ENCODE data around the gene EZH2.

Gene EZH2

DNA sequence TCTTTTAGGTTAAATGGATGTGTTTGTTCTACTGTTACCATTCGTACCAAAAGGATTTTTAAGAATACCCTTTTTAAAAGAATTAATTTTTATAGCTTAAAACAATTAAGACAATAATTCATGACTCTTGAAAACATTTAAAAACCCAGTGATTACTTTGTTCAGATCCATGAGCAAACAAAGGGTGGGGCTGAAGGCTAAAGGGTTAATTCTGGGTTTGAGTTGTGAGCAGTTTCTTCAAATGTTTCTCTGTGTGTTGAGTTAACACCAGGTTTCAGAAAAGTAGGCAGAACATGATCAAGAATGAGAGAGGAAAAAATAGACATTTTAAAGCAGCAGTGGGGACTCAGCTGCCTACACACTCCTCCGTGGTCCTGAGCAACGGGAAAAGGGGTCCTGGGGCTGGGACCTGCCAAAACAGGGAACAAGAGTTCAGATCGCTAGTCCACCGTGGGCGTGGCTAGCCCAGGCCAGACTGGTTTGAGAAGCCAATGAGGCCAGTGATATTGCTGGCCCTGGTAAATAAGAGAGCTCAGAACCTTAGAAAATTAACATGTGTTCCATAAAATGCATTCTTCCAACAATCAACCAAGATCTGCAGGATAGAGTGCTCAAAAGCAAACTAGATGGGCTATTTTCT, 14.9 kb upstream of the EZH2 start:
- no peak for DNase-seq

DNA sequence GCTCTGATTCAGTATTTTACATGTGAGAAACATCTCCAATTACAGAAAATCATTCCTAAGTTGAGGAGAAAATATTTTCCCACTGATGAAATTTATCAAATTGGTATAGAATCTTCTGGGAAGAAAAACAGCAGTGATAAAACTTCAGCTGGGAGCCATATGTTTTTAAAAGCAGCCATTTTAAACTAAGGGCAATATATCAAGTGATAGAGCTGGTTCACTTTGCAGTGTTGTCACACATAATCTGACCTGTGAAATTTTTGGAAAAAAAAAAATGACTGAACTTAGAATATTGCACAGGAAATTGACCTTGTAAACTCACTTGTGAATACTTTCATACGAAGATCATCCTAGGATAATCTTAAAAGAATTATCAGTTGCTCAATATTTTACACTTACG, 10.5 kb upstream of the EZH2 start:
- no peak for DNase-seq

DNA sequence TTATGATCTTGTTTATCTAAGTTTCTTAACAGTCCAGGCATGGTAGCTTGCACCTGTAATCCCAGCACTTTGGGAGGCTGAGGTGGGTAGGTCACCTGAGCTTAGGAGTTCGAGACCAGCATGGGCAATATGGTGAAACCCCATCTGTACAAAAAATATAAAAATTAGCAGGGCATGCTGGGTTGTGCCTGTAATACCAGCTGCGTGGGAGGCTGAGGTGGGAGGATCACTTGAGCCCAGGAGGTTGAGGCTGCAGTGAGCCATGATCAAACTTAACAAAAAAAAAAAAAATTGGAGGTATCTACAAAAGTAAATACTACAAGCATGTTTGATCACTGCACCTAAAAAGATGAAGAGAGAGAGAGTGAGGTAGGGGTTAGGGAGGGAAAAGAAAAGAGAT, 9.0 kb upstream of the EZH2 start:
- no peak for DNase-seq

DNA sequence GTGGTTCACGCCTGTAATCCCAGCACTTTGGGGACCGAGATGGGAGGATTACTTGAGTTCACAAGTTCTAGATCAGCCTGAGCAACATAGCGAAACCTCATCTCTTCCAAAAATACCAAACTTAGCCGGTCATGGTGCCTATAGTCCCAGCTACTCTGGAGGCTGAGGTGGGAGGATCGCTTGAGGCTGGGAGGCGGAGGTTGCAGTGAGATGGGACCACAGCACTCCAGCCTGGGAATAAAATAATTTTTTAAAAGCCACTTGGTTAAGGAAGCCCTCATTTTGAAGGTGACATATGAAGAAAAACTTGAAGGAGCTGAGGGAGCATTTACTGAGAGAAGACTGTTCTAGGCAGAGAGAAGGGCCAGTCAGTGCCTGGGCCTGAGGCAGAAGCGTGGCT, 4.2 kb upstream of the EZH2 start:
- no peak for DNase-seq

DNA sequence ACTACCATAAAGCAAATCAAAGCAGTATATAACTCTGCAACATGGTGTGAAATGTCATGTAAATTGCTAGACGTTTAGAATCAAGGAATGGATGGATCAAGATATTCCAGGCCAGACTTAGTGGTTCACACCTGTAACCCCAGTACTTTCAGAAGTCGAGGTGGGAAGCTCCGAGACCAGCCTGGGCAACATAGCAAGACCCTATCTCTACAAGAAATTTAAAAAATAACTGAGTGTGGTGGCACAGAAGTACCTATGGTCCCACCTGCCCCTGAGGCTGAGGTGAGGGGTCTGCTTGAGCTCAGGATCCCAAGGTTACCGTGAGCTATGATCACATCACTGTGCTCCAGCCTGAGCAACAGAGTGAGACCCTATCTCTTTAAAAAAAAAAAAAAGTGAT, 2.8 kb upstream of the EZH2 start:
- no peak for DNase-seq

DNA sequence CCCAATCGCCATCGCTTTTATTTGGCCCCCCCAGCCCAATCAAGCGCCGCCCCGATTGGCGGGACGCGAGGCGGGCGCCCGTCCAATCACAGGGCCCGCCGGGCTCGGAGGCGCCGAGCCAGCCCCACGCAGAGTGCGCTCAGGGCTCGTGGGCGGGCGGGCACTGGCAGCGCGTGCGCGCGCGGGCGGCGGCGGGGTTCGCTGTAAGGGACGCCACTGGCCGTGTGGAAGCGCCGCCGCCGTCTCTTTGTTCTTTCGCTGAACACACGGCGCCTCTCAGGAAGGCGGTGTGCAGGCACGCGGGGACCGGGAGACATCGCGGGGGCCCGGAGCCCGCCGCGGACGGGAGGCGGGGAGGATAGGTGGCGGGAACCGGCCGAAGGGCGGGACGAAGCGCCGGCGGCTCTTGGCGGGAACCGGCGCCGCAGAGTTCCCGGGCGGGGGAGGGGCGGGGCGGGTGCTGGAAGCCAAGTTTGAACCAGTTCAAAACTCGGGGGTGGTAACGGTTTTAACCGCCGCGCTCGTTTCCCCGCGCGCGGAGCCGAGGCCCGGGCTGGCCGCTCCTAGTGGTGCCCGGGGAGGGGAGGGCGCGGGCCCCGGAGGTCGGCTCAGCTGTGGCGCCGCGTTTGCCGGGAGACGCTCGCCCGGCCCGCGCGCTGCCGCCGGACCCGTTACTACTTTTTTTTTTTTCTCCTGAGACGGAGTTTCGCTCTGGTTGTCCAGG, 370 bp upstream of the EZH2 start:
- peak; percentile 96 for DNase-seq

DNA sequence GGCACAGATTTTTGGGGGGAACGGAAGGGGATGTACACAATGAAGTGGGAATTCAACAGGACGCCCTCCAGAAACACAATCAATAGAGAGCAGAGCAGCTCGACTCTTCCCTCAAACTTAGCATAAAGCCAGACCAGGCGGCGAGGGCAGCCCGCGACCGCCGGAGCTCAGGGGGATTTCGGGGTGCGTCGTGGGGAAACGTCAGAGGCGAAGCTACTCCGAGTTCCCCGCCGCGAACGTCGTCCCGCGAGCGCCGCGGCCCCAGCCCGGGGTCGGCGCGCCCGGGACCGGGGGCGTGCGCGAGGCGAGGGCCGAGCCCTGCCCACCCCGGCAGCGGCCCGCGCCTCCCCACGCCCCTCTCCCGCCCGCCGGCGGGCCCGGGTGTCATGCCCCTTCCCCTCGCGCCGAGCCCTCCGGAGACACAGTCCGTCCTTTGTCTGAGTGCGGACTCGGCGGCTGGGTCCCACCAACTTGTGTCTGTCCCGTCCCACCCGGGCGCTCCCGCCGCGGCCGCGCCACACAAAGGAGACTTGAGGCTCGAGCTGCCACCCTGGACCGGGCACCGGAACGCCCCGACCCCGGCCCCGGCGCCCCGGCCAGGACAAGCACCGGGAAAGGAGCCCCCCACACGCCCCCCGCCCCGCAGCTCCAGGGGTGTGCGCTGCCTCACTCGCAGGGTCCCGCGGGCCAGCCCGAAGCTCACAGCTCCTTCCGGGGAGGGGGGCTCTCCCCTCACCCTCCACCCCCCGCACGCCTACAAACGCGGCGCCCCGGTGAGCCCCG, 634 bp downstream of the EZH2 start:
- DNase-seq, result peak; percentile 69

DNA sequence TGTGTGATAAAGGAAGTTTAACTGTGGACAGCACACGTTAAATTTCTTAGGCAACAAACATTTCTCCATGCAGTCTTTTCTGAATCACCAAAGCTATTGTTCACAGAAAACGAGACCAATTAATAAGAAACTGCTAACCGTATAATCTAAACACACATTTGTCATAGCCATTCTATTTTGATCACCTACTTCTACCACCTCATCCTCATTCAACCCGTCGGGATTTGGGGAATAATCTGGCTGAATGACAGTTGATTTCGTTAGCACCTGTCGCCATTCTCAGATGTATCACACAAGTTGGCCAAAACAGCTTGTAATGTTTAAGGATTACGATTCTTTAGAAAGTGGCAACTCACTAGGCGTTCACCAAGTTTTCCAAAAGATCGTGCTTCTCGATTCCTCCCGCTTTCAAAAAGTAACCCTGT, 1.2 kb downstream of the EZH2 start:
- no peak for DNase-seq

DNA sequence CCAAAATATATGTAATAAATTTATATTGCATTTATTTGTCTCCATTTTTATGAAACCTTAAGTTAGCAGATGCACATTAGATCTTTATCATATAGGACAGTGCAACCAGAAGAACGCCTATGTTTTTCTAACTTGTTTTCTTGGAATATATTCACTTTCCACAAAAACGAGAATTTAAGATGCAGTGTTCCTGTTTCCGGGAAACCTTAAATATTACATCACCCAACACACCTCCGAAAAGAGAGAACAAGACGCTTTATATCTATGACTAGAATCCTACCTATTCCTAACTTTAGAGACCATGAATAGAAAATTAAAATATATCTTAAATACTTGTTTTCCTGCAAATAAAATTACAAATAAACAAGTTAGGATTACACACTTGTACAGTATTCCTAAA, 1.9 kb downstream of the EZH2 start:
- DNase-seq, result no peak

DNA sequence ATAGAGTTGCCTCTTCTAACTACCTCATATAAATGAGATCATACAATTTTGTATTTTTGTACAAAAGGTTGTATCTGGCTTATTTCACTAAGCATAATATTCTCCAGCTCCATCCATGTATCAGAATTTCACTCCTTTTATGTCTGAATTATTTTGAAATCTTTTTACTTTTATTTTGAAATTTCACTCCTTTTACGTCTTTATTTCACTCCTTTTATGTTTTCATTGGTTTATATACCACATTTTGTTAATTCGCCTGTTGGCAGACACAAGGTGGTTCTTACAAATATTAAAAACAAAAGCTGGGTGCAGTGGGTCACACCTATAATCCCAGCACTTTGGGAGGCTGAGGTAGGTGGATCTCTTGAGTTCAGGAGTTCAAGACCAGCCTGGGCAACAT, 5.8 kb downstream of the EZH2 start:
- DNase-seq, result no peak

DNA sequence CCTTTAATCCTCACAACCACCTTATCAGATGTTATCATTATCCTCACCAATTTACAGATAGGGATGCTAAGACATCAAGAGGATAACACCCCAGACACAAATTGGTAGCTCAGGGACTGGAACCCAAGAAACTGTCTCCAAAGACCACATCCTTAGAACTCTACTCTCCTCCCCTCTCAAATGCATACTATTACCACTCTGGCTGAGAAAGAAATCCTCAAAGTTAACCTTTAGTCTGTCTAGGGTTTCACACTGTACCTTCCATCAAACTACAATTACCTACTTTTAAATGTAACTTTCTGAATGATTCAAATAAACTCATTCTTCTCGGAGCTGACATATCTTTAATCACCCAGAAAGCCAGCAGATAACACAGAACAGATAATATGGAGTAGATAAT, 6.6 kb downstream of the EZH2 start:
- no peak for DNase-seq

DNA sequence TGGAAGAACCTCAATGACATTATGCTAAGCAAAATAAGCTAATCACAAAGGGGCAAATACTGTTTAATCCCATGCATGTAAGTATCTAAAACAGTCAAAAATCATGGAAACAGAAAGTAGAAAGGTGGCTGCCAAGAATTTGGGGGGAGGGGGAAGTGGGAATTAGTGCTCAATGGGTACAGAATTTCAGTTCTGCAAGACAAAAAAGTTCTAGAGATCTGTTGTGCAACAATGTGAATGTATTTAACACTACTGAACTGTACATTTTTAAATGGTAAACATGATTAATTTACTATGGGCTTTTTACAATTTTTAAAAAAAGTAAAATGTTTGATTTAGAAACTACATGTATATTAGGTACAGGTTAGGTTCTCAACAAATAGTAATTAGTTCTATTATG, 11.9 kb downstream of the EZH2 start:
- DNase-seq, result no peak

DNA sequence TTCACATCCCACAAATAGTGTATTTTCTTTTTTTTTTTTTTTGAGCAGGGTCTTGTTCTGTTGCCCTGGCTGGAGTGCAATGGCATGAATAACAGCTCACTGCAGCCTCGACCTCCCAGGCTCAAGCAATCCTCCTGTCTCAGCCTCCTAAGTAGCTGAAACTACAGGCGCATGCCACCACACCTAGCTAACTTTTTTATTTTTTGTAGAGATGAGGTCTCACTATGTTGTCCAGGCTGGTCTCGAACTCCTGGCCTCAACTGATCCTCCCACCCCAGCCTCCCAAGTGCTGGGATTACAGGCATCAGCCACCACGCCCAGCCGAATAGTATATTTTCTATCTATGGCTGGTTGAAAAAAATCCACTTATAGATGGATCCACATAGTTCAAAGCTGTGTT, 12.5 kb downstream of the EZH2 start:
- DNase-seq, result no peak

DNA sequence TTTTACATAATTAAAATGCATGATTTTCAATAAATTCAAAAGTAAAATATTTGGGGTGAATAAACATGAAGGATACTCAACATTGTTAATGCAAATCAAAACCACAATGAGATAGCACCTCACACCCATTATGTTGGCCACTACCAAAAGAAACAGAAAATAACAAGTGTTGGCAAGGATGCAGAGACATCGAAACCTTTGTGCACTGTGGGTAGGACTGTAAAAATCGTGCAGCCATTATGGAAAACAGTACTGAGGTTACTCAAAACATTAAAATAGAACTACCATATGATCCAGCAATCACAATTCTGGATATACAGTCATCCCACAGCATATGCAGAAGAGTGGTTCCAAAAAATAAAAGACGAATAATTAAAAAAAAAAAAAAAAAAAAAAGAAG, 13.1 kb downstream of the EZH2 start:
- DNase-seq, result no peak

DNA sequence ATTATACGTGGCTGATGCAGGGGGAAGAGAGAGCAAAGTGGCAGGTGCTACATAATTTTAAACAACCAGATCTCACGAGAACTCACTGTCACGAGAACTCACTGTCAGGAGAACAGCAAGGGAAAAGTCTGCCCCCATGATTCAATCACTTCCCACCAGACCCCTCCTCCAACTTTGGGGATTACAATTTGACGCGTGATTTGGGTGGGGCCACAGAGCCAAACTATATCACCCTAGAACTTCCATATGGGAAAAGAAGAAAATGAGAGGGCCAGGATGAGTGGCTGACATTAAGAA, 15.8 kb downstream of the EZH2 start:
- no peak for DNase-seq

DNA sequence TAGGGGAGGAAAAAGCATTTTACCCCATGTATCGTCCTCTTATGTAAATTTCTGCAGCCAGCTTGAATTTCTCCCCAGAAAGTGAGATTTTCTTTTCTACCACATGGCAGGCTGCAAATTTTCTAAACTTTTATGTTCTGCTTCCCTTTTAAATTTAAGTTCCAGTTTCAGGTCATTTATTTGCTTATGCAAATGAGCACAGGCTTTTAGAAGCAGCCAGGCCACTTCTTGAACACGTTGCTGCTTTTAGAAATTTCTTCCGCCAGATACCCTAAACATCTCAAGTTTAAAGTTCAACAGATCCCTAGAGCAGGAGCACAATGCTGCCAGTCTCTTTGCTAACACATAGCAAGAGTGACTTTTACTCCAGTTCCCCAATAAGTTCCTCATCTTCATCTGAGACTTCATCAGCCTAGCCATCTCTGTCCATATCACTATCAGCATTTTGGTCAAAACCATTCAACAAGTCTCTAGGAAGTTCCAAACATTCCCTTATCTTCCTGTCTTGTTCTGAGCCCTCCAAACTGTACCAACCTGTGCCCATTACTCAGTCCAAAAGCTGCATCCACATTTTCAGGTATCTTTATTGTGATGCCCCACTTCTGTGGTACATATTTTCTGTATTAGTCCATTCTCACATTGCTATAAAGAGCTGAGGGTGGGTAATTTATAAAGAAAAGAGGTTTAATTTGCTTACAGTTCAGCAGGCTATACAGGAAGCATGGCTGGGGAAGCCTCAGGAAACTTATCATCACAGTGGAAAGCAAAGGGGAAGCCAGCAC, 16.3 kb downstream of the EZH2 start:
- DNase-seq, result no peak

DNA sequence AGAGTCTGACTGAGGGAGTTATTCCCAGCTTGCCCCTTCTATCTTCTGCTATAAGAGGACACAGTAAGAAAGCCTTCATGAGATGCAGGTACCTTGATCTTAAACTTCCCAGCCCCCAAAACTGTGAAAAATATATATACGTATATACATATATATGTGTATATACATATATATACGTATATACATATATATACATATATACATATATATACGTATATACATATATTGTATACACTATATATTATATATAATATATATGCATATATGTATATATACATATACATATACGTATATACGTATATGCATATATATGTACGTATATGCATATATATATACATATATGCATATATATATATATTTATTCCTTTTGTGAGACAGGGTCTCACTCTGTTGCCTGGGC, 17.7 kb downstream of the EZH2 start:
- no peak for DNase-seq

DNA sequence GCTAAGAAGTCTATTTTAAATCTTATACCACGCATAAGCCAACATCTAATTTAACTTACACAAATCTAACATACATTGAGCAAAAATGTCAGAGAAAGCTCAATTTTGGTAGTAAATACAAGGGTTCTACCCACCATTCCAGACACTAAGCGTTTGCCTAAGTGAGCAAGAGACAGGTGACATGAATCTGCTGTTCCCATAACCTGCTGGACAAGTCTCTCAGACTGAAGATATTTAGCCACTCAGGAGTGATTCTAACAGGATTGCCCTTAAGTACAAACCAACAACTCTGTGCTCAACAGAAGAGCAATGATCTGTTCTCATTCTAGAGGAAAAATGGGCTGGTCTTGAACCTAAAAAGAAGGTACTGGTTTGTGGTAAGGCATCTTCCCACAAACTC, 18.8 kb downstream of the EZH2 start:
- DNase-seq, result no peak

DNA sequence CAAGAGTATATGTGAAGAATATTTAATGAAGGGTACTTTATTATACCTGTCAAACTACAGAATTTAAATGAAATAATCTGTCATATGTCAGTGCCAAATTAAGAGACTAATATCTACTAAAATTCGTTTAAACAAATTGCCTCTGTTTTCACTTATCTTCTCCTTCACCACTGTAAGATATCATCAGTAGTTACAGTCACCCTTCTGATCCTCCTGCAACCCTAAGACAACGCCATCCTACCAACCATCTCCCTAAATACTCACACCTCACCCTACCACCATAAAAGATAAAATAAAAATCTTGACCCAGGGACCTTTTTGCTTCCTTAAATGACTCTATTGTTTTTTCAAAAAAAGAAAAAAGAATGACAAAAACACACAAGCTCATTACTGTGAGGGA, 20.8 kb downstream of the EZH2 start:
- no peak for DNase-seq

DNA sequence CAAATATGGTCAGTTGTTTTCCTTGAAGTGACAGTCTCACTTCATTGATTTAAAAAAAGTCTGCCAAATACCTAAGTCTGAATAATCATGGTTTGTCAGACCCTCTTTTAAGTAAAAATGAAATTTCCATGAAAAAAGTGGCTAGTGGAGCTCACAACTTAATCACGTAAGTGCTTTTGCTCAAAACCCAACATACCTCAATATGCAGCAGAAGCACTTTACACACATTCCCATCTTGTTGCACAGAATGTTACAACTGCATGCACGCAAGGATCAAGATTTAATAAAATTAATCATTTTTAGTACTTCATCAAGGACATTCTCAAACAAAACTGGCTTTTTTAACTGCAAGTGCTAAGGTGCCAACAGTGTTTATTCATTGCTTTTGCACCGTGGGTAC, 21.6 kb downstream of the EZH2 start:
- DNase-seq, result no peak

DNA sequence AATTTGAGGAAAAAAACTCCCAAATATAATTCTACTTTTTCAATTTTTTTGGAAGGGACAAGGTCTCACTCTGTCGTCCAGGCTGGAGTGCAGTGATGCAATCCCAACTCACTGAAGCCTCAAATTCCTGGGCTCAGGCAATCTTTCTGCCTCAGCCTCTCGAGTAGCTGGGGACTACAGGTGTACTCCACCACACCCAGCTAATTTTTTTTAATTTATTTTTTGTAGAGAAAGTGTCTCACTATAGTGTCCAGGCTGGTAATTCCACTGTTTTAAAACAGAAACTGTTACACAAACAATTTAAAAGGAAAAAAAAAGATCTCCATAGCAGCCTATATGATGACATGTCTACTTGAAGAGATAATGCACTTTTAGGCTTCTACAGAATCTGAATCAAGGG, 25.6 kb downstream of the EZH2 start:
- no peak for DNase-seq

DNA sequence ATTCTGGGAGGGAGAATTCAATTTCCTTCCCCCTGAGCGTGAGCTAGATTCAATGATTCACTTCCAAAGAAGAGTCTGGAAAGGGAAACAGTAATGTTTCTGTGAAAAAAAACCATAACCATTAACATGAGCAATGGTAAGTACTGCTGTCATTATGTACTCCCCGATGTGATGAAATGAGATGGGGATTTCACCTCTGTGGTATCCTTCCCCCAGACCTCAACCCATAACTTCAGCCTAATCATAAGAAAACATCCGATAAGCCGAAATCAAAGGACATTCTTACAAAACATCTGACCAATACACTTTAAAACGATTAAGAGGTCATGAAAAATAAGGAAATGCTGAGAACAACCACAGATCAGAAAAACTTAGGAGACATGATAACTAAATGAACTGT, 27.2 kb downstream of the EZH2 start:
- no peak for DNase-seq

DNA sequence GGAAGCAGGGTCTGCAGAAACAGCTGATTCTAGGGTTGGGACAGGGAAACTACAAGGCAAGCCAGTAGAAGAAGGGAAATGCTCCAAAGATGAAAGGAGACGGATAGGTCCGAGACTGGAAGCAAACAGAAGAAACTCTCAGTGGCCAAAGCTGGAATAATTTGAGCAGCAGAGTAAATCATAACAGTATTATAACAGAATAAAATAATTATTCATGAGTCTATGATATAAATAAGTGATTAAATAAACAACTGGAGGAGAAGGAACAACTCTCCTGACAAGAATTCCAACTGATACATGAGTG, 27.6 kb downstream of the EZH2 start:
- no peak for DNase-seq

DNA sequence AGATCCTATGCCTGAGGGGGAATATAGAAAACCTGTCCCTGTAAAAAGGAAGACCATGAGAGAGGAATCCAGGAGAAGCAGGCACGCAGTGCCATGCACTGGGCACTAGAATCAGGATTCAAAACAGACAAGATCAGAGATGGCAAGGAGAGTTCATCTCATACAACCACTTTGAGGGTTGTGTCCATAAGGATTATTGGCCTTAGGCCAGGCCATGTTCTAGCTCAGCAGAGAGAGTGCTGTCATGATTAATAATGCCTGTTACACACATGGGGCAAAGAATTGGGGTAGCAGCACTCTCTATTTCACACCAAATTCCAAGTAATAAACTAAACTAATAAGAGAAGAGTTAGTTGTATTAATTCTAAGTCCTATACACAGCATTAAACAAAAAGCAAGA, 29.1 kb downstream of the EZH2 start:
- no peak for DNase-seq

Data from activated T-cell treated with anti-CD3 and anti-CD28 coated beads, Interleukin-2, amount 50 U/mL, for 1 hour (primary cell).